Measurements from ENCODE around the gene ZNF774. TPM values are rescaled to one million over a fixed set of nuclear protein-coding genes. Genes with fewer than 3 reads are reported as not detected.
A peak's percentile ranks its signal among the peaks of the same experiment; 100 is the strongest.
"Not testable (repeated sequence)": the region's sequence is repeated elsewhere in the genome, so short reads cannot be mapped to it uniquely, and the experiment has no call there.

ZNF774 gene
- total and polyA plus RNA-seq, 2 donors: 1.2 to 1.9 TPM

DNA sequence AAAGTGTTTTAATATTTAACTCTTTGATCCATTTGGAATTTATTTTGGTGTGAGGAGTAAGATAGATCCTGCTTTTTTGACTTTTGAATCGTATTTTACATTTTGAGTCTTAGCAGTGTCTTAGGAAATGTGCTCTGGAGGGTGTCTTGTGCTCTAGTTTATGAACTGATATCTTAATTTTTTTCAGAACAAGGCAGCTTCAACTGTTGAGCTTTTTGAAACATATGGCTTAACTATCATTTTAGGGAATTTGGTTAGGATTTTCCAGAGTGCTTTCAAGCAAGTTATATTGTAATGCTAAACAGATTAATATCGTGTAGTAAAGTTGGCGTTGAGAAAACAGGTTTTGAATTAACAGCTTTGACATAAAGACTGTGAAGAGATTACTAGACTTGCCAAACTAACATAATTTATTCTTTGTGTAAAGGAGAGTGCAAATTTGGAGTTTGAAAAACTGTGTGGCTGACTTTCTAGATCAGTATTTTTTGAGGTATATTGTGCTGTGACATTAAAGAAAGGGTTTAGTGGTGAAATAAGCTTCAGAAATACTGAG is 53.0 kb downstream of the ZNF774 start:
- Histone ChIP-seq H3K4me1 (ENCODE audit: control insufficient read depth in 2 of 2, insufficient read depth in 2 of 2, low read length in 2 of 2) (peaks cover 14 to 16% of the 10 kb centered on the region in 2 donors), H3K4me3 (ENCODE audit: low read length in 2 of 2) (no peak overlapping the region), H3K27me3 (ENCODE audit: control insufficient read depth in 2 of 2, insufficient read depth in 1 of 2, low read length in 1 of 2) (no peaks in the 10 kb centered on the region), H3K9me3 (ENCODE audit: control insufficient read depth in 2 of 2, insufficient read depth in 1 of 2, low read length in 1 of 2) (no peaks in the 10 kb centered on the region), H3K27ac (ENCODE audit: low read depth in 1 of 2, low read length in 1 of 2) (no peak overlapping the region), H3K36me3 (ENCODE audit: control insufficient read depth in 2 of 2, insufficient read depth in 2 of 2, low read length in 1 of 2) (no peaks in the 10 kb centered on the region)
- 80% methylated on average over 3 of the region's 3 CpGs for WGBS
- DNase-seq (ENCODE audit: low read depth in 6 of 9, low spot score in 9 of 9): no peak

DNA sequence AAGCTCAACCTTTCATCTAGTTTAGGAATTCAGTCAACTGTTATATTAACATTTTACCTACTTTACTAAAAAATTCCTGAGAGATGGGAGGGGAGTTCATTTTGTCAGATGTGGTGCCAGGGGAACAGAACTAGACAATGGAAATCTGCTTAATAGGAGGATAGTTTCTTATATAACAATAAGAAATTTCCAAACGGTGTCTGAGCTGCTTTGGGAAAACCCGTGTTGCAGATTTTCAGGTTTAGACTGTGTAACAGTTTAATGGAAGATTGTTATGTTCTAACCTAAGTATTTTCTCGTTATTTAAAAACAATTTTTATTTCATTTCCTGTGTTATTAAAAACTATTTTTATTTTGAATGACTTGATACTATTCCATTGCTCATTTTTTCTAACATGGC is 55.3 kb downstream of the ZNF774 start:
- WGBS: 80% methylated on average over 3 of the region's 3 CpGs
- H3K27me3 ChIP-seq (ENCODE audit: control insufficient read depth in 2 of 2, insufficient read depth in 1 of 2, low read length in 1 of 2): no peaks in the 10 kb centered on the region
- no peak for DNase-seq (ENCODE audit: low read depth in 6 of 9, low spot score in 9 of 9)
- H3K4me1 ChIP-seq (ENCODE audit: control insufficient read depth in 2 of 2, insufficient read depth in 2 of 2, low read length in 2 of 2): peaks cover 3 to 5% of the 10 kb centered on the region in 2 donors
- H3K4me3 ChIP-seq (ENCODE audit: low read length in 2 of 2): no peak overlapping the region
- H3K27ac ChIP-seq (ENCODE audit: low read depth in 1 of 2, low read length in 1 of 2): no peak overlapping the region
- no peaks in the 10 kb centered on the region for H3K9me3 ChIP-seq (ENCODE audit: control insufficient read depth in 2 of 2, insufficient read depth in 1 of 2, low read length in 1 of 2)
- H3K36me3 ChIP-seq (ENCODE audit: control insufficient read depth in 2 of 2, insufficient read depth in 2 of 2, low read length in 1 of 2): no peaks in the 10 kb centered on the region

DNA sequence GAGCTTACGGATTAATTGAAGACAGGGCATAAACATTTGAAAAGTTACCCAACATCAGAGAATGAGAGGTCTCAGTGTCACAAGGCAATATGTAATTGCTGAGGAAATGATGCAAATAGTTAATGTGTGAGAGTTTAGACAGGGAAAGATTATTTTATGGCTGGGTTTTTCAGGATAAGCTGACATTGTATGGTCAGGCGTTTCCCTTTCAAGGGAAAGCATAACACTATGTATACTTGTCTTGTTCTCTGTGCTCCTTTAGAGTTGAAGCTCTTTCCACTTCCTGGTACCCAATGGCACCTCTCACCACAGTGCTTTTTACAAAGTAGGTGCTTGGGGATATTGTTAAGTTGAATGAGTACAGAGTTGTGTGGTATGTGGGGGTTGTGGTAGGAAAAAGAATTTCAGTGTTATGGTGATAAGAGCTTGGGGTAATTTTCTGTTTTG is 55.8 kb downstream of the ZNF774 start:
- Histone ChIP-seq H3K4me3 (ENCODE audit: low read length in 2 of 2) (no peak overlapping the region), H3K9me3 (ENCODE audit: control insufficient read depth in 2 of 2, insufficient read depth in 1 of 2, low read length in 1 of 2) (no peaks in the 10 kb centered on the region), H3K4me1 (ENCODE audit: control insufficient read depth in 2 of 2, insufficient read depth in 2 of 2, low read length in 2 of 2) (peaks cover 7 to 10% of the 10 kb centered on the region in 2 donors), H3K36me3 (ENCODE audit: control insufficient read depth in 2 of 2, insufficient read depth in 2 of 2, low read length in 1 of 2) (no peaks in the 10 kb centered on the region), H3K27ac (ENCODE audit: low read depth in 1 of 2, low read length in 1 of 2) (peak overlapping the region; percentile 48 to 79), H3K27me3 (ENCODE audit: control insufficient read depth in 2 of 2, insufficient read depth in 1 of 2, low read length in 1 of 2) (no peaks in the 10 kb centered on the region)
- peak in 2 of 9 donors; percentile 21 to 63 for DNase-seq (ENCODE audit: low read depth in 6 of 9, low spot score in 9 of 9)
- 94% methylated on average over 2 of the region's 2 CpGs for WGBS

DNA sequence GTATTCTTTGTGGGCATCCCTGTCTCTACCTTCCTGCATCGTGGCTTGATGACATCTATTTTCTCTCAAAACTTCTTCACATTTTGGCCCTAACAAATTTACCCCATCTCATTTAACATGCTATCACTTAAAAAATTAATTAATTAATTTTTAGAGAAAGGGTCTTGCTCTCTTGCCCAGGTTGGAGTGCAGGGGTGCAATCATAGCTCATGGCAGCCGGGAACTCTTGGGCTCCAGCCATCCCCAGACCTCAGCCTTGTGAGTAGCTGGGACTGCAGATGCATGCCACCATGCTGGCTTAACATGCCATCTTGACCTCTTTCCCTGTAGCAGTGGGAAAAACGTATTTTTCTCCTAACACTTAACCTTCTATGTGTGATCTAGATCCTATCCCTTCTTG is 56.6 kb downstream of the ZNF774 start:
- no peak overlapping the region for H3K4me3 ChIP-seq (ENCODE audit: low read length in 2 of 2)
- H3K36me3 ChIP-seq (ENCODE audit: control insufficient read depth in 2 of 2, insufficient read depth in 2 of 2, low read length in 1 of 2): no peaks in the 10 kb centered on the region
- DNase-seq (ENCODE audit: low read depth in 6 of 9, low spot score in 9 of 9): no peak
- 95% methylated on average over 3 of the region's 3 CpGs for WGBS
- peaks cover 13 to 18% of the 10 kb centered on the region in 2 donors for H3K4me1 ChIP-seq (ENCODE audit: control insufficient read depth in 2 of 2, insufficient read depth in 2 of 2, low read length in 2 of 2)
- H3K27ac ChIP-seq (ENCODE audit: low read depth in 1 of 2, low read length in 1 of 2): no peak overlapping the region
- no peaks in the 10 kb centered on the region for H3K9me3 ChIP-seq (ENCODE audit: control insufficient read depth in 2 of 2, insufficient read depth in 1 of 2, low read length in 1 of 2)
- no peaks in the 10 kb centered on the region for H3K27me3 ChIP-seq (ENCODE audit: control insufficient read depth in 2 of 2, insufficient read depth in 1 of 2, low read length in 1 of 2)

DNA sequence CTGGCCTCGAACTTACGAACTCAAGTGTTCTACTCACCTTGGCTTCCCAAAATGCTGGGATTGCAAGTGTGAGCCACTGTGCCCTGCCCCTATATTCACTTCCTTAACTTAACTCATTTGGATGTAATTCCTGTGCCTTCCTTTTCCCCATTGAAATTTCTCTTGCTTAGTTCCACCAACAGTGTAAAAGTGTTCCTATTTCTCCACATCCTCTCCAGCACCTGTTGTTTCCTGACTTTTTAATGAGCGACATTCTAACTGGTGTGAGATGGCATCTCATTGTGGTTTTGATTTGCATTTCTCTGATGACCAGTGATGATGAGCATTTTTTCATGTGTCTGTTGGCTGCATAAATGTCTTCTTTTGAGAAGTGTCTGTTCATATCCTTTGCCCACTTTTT is 57.5 kb downstream of the ZNF774 start:
- DNase-seq (ENCODE audit: low read depth in 6 of 9, low spot score in 9 of 9); H3K27me3 ChIP-seq (ENCODE audit: control insufficient read depth in 2 of 2, insufficient read depth in 1 of 2, low read length in 1 of 2); H3K27ac ChIP-seq (ENCODE audit: low read depth in 1 of 2, low read length in 1 of 2); H3K9me3 ChIP-seq (ENCODE audit: control insufficient read depth in 2 of 2, insufficient read depth in 1 of 2, low read length in 1 of 2); H3K4me3 ChIP-seq (ENCODE audit: low read length in 2 of 2); H3K36me3 ChIP-seq (ENCODE audit: control insufficient read depth in 2 of 2, insufficient read depth in 2 of 2, low read length in 1 of 2): not testable (repeated sequence)
- peaks cover 19 to 22% of the 10 kb centered on the region in 2 donors for H3K4me1 ChIP-seq (ENCODE audit: control insufficient read depth in 2 of 2, insufficient read depth in 2 of 2, low read length in 2 of 2)
- WGBS: 97% methylated on average over 3 of the region's 3 CpGs

DNA sequence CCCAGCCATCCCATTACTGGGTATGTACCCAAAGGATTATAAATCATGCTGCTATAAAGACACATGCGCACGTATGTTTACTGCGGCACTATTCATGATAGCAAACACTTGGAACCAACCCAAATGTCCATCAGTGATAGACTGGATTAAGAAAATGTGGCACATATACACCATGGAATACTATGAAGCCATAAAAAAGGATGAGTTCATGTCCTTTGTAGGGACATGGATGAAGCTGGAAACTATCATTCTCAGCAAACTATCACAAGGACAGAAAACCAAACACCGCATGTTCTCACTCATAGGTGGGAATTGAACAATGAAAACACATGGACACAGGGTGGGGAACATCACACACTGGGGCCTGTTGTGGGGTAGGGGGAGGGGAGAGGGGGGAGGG is 58.2 kb downstream of the ZNF774 start:
- H3K4me3 ChIP-seq (ENCODE audit: low read length in 2 of 2); H3K27me3 ChIP-seq (ENCODE audit: control insufficient read depth in 2 of 2, insufficient read depth in 1 of 2, low read length in 1 of 2); DNase-seq (ENCODE audit: low read depth in 6 of 9, low spot score in 9 of 9); H3K27ac ChIP-seq (ENCODE audit: low read depth in 1 of 2, low read length in 1 of 2); H3K36me3 ChIP-seq (ENCODE audit: control insufficient read depth in 2 of 2, insufficient read depth in 2 of 2, low read length in 1 of 2); H3K9me3 ChIP-seq (ENCODE audit: control insufficient read depth in 2 of 2, insufficient read depth in 1 of 2, low read length in 1 of 2): not testable (repeated sequence)
- H3K4me1 ChIP-seq (ENCODE audit: control insufficient read depth in 2 of 2, insufficient read depth in 2 of 2, low read length in 2 of 2): peaks cover 19 to 25% of the 10 kb centered on the region in 2 donors
- WGBS: over 99% methylated on average over 4 of the region's 4 CpGs

DNA sequence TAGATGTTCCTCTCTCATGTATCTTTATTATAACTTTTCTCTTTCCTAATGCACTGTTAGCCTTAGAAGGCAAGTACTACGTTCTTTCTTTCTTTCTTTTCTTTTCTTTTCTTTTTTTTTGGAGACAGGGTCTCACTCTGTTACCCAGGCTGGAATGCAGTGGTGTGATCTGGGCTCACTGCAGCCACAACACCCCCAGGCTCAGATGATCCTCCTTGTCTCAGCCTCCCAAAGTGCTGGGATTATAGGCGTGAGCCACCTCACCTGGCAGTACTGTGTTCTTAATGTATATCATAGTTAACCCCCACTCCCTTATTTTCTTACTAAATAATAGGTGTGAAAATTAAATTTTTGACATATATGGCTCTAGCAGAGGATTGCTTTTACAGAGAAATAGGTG is 59.1 kb downstream of the ZNF774 start:
- Histone ChIP-seq H3K27ac (ENCODE audit: low read depth in 1 of 2, low read length in 1 of 2) (no peak overlapping the region), H3K4me1 (ENCODE audit: control insufficient read depth in 2 of 2, insufficient read depth in 2 of 2, low read length in 2 of 2) (peaks cover 19 to 25% of the 10 kb centered on the region in 2 donors), H3K36me3 (ENCODE audit: control insufficient read depth in 2 of 2, insufficient read depth in 2 of 2, low read length in 1 of 2) (no peaks in the 10 kb centered on the region), H3K27me3 (ENCODE audit: control insufficient read depth in 2 of 2, insufficient read depth in 1 of 2, low read length in 1 of 2) (no peaks in the 10 kb centered on the region), H3K4me3 (ENCODE audit: low read length in 2 of 2) (no peak overlapping the region), H3K9me3 (ENCODE audit: control insufficient read depth in 2 of 2, insufficient read depth in 1 of 2, low read length in 1 of 2) (no peaks in the 10 kb centered on the region)
- no peak for DNase-seq (ENCODE audit: low read depth in 6 of 9, low spot score in 9 of 9)
- over 99% methylated on average over 2 of the region's 2 CpGs for WGBS

Other genes with a start within 250 kb of the ZNF774 start
- 207 TPM for gene IDH2, start 249.8 kb upstream of the ZNF774 start, total RNA-seq
- gene IDH2, start 249.8 kb upstream of the ZNF774 start, polyA plus RNA-seq: 68.7 TPM
- gene SEMA4B, start 151.0 kb upstream of the ZNF774 start, total RNA-seq: 6.5 TPM
- gene SEMA4B, start 151.0 kb upstream of the ZNF774 start, polyA plus RNA-seq: 32.8 TPM
- gene CIB1, start 118.3 kb upstream of the ZNF774 start, total RNA-seq: 43.7 TPM
- 169 TPM for gene CIB1, start 118.3 kb upstream of the ZNF774 start, polyA plus RNA-seq
- gene GDPGP1, start 118.1 kb upstream of the ZNF774 start, total RNA-seq: 2.5 TPM
- gene GDPGP1, start 118.1 kb upstream of the ZNF774 start, polyA plus RNA-seq: 5.0 TPM
- gene TTLL13, start 102.7 kb upstream of the ZNF774 start, total RNA-seq: 0.14 TPM
- 0.32 TPM for gene TTLL13, start 102.7 kb upstream of the ZNF774 start, polyA plus RNA-seq
- 50.2 TPM for gene NGRN, start 86.6 kb upstream of the ZNF774 start, total RNA-seq
- 55.4 TPM for gene NGRN, start 86.6 kb upstream of the ZNF774 start, polyA plus RNA-seq
- gene IQGAP1, start 36.0 kb downstream of the ZNF774 start, total RNA-seq: 131 TPM
- gene IQGAP1, start 36.0 kb downstream of the ZNF774 start, polyA plus RNA-seq: 144 TPM
- 5.8 TPM for gene CRTC3, start 177.6 kb downstream of the ZNF774 start, total RNA-seq
- 17.9 TPM for gene CRTC3, start 177.6 kb downstream of the ZNF774 start, polyA plus RNA-seq